Neural progenitor cell (in vitro differentiated cells): Measurements from ENCODE around the gene SNN. TPM values are rescaled to one million over a fixed set of nuclear protein-coding genes. Genes with fewer than 3 reads are reported as not detected.

ENCODE experiments used
- DNase-seq: peaks from one replicate; pipeline ENCODE4 v3.0.0-alpha.2; 2016; ENCODE audit warnings: low spot score
- H2AFZ ChIP-seq: fragments of 200-600 bp; sonication (generic); replicated peaks from 2 replicates; pipeline ENCODE4 v1.6.1; 2016; ENCODE audit warnings: antibody characterized with exemption
- H3F3A ChIP-seq: fragments of 200-600 bp; sonication (generic); 2 replicates; pipeline ENCODE4 v1.6.1; 2016; ENCODE audit warnings: antibody characterized with exemption, low read depth
- H3K27ac ChIP-seq: fragments of 200-600 bp; sonication (generic); 2 replicates; pipeline ENCODE4 v1.5.1; 2016; ENCODE audit warnings: mild to moderate bottlenecking
- H3K27me3 ChIP-seq: fragments of 200-600 bp; sonication (generic); 2 replicates; pipeline ENCODE4 v1.6.1; 2016; ENCODE audit warnings: mild to moderate bottlenecking, moderate library complexity
- H3K36me3 ChIP-seq: fragments of 200-600 bp; sonication (generic); 2 replicates; pipeline ENCODE4 v1.5.1; 2016
- H3K4me1 ChIP-seq: fragments of 200-600 bp; sonication (generic); 2 replicates; pipeline ENCODE4 v1.6.1; 2016; ENCODE audit warnings: mixed run types
- H3K4me2 ChIP-seq: fragments of 200-600 bp; sonication (generic); 2 replicates; pipeline ENCODE4 v1.6.1; 2016
- H3K4me3 ChIP-seq: fragments of 200-600 bp; sonication (generic); 2 replicates; pipeline ENCODE4 v1.5.1; 2016
- H3K79me2 ChIP-seq: fragments of 200-600 bp; sonication (generic); 2 replicates; pipeline ENCODE4 v1.6.1; 2016; ENCODE audit warnings: low read depth
- H3K9ac ChIP-seq: fragments of 200-600 bp; sonication (generic); 2 replicates; pipeline ENCODE4 v1.6.1; 2016
- H3K9me3 ChIP-seq: fragments of 200-600 bp; sonication (generic); 2 replicates; pipeline ENCODE4 v1.5.1; 2016; ENCODE audit warnings: low read depth
- H4K20me1 ChIP-seq: fragments of 200-600 bp; sonication (generic); 2 replicates; pipeline ENCODE4 v1.6.1; 2016; ENCODE audit warnings: low read depth
- H3K27ac Mint-ChIP-seq: 3 replicates; pipeline ENCODE4 v1.8.0; 2021; ENCODE audit warnings: mixed read lengths
- H3K27me3 Mint-ChIP-seq: 2 replicates; pipeline ENCODE4 v1.8.0; 2022; ENCODE audit warnings: low read depth, mild to moderate bottlenecking, inconsistent platforms, moderate library complexity, mixed read lengths; ENCODE audit not compliant: insufficient read depth
- H3K36me3 Mint-ChIP-seq: 3 replicates; pipeline ENCODE4 v1.8.0; 2021; ENCODE audit warnings: mixed read lengths
- H3K4me1 Mint-ChIP-seq: 3 replicates; pipeline ENCODE4 v1.8.0; 2021; ENCODE audit warnings: mixed read lengths
- H3K4me3 Mint-ChIP-seq: 3 replicates; pipeline ENCODE4 v1.8.0; 2021; ENCODE audit warnings: mild to moderate bottlenecking, moderate library complexity, mixed read lengths
- H3K9me3 Mint-ChIP-seq: 3 replicates; pipeline ENCODE4 v1.8.0; 2020; ENCODE audit warnings: mixed read lengths
- EZH2 ChIP-seq: fragments of 200-600 bp; sonication (generic); IDR thresholded peaks from 2 replicates; pipeline ENCODE4 v1.6.1; 2017; ENCODE audit warnings: antibody characterized with exemption, mild to moderate bottlenecking, moderate library complexity
- EZH2phosphoT487 ChIP-seq: fragments of 200-600 bp; sonication (generic); IDR thresholded peaks from 2 replicates; pipeline ENCODE4 v1.6.1; 2017; ENCODE audit warnings: antibody characterized with exemption
- total RNA-seq: library from RNA; depleted of rRNA; stranded (reverse); fragments of >200 nt; gene quantifications from 2 replicates; pipeline ENCODE4 v1.2.3, GENCODE V29; 2015; ENCODE audit warnings: low replicate concordance
- TF ChIP-seq, protein P1 (sequence below): fragments of 200-600 bp; sonication (generic); IDR thresholded peaks from 2 replicates; pipeline ENCODE4 v1.5.1; 2017; ENCODE audit warnings: antibody characterized with exemption, mild to moderate bottlenecking

The SNN gene
- total RNA-seq, 1 donor from 2014 or later = 48.7 TPM

GRCh38 chr16:11722468-11722808 is 54.2 kb downstream of the SNN start:
- Histone ChIP-seq H3K9ac (no peak overlapping the region), H3F3A (peaks cover 2% of the 10 kb centered on the region), H3K9me3 (no peaks in the 10 kb centered on the region), H4K20me1 (no peaks in the 10 kb centered on the region), H3K27me3 (no peaks in the 10 kb centered on the region), H3K79me2 (no peaks in the 10 kb centered on the region), H3K27ac (no peak overlapping the region), H3K4me2 (no peak overlapping the region), H3K4me3 (no peak overlapping the region), H2AFZ (no peak overlapping the region), H3K4me1 (no peaks in the 10 kb centered on the region), H3K36me3 (no peaks in the 10 kb centered on the region)
- H3K4me1 Mint-ChIP-seq = no peaks in the 10 kb centered on the region
- peaks cover 22% of the 10 kb centered on the region for H3K36me3 Mint-ChIP-seq
- H3K4me3 Mint-ChIP-seq = no peak overlapping the region
- no peak overlapping the region for H3K27ac Mint-ChIP-seq
- DNase-seq = no peak
- peaks cover 2% of the 10 kb centered on the region for H3K27me3 Mint-ChIP-seq
- TF ChIP-seq, protein P1, sequence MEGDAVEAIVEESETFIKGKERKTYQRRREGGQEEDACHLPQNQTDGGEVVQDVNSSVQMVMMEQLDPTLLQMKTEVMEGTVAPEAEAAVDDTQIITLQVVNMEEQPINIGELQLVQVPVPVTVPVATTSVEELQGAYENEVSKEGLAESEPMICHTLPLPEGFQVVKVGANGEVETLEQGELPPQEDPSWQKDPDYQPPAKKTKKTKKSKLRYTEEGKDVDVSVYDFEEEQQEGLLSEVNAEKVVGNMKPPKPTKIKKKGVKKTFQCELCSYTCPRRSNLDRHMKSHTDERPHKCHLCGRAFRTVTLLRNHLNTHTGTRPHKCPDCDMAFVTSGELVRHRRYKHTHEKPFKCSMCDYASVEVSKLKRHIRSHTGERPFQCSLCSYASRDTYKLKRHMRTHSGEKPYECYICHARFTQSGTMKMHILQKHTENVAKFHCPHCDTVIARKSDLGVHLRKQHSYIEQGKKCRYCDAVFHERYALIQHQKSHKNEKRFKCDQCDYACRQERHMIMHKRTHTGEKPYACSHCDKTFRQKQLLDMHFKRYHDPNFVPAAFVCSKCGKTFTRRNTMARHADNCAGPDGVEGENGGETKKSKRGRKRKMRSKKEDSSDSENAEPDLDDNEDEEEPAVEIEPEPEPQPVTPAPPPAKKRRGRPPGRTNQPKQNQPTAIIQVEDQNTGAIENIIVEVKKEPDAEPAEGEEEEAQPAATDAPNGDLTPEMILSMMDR = no peak
- no peak for TF ChIP-seq EZH2
- TF ChIP-seq EZH2phosphoT487 = no peak
- H3K9me3 Mint-ChIP-seq = no peaks in the 10 kb centered on the region

DNA sequence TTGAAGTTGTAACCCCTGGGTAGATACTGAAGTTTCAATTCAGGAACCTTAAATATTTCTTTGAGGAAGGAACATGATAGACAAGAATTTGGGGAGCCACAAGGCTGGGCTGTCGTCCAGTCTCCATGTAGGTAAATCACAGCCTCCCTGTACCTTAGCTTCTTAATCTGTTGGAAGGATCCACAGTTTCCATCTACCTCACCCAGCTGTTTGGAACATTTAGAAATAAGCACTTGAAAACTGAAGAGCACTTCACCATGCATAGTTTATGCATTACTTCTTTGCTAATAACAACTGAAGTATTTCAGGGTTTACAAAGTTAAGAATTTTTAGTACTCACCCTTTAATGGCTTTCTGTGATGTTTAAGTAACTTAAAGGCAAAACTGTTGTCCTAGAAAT is 57.2 kb downstream of the SNN start:
- Mint-ChIP-seq H3K4me1 (no peaks in the 10 kb centered on the region), H3K9me3 (no peaks in the 10 kb centered on the region), H3K27me3 (peaks cover 2% of the 10 kb centered on the region), H3K4me3 (no peak overlapping the region), H3K36me3 (peaks cover 20% of the 10 kb centered on the region), H3K27ac (peak overlapping the region; percentile 46)
- Histone ChIP-seq H3F3A (peaks cover 2% of the 10 kb centered on the region), H4K20me1 (no peaks in the 10 kb centered on the region), H2AFZ (no peak overlapping the region), H3K27ac (no peak overlapping the region), H3K36me3 (no peaks in the 10 kb centered on the region), H3K79me2 (no peaks in the 10 kb centered on the region), H3K4me1 (no peaks in the 10 kb centered on the region), H3K9ac (no peak overlapping the region), H3K4me2 (no peak overlapping the region), H3K9me3 (no peaks in the 10 kb centered on the region), H3K27me3 (no peaks in the 10 kb centered on the region), H3K4me3 (no peak overlapping the region)
- TF ChIP-seq EZH2 (no peak), EZH2phosphoT487 (no peak)
- TF ChIP-seq, protein P1 = no peak
- no peak for DNase-seq

DNA sequence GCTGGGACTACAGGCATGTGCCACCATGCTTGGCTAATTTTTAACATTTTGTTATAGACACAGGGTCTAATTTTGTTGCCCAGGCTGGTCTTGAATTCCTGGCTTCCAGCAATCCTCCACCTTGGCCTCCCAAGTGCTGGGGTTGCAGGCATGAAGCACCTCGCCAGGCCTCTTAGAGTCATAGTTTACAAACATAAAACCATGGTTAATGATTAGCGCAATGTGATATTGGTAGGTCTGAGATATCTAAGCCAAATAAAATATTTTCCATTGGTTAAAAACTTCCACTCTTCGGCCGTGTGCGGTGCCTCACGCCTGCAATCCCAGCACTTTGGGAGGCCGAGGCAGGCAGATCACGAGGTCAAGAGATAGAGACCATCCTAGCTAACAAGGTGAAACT is 57.8 kb downstream of the SNN start:
- H3K36me3 ChIP-seq = no peaks in the 10 kb centered on the region
- no peak overlapping the region for H3K4me3 ChIP-seq
- Mint-ChIP-seq H3K36me3 (peaks cover 20% of the 10 kb centered on the region), H3K9me3 (no peaks in the 10 kb centered on the region), H3K27ac (no peak overlapping the region), H3K27me3 (peaks cover 2% of the 10 kb centered on the region), H3K4me3 (no peak overlapping the region), H3K4me1 (peaks cover 3% of the 10 kb centered on the region)
- H3K9me3 ChIP-seq = no peaks in the 10 kb centered on the region
- DNase-seq = no peak
- H3F3A ChIP-seq = peaks cover 2% of the 10 kb centered on the region
- H3K4me2 ChIP-seq = no peak overlapping the region
- H3K9ac ChIP-seq = no peak overlapping the region
- H4K20me1 ChIP-seq = no peaks in the 10 kb centered on the region
- TF ChIP-seq, protein P1 = no peak
- no peak for TF ChIP-seq EZH2
- TF ChIP-seq EZH2phosphoT487 = no peak
- H2AFZ ChIP-seq = no peak overlapping the region
- no peaks in the 10 kb centered on the region for H3K27me3 ChIP-seq
- no peaks in the 10 kb centered on the region for H3K4me1 ChIP-seq
- H3K79me2 ChIP-seq = no peaks in the 10 kb centered on the region
- H3K27ac ChIP-seq = no peak overlapping the region
